Activated naive CD4-positive, alpha-beta T cell treated with anti-CD3 and anti-CD28 coated beads, Interleukin-2, amount 10 ng/mL, durations not matched to agents 7 days and 5 days (primary cell): Measurements from ENCODE around the gene LRRC75B.

Source experiments
- CTCF ChIA-PET: fragments of 350-600 bp; sonication (Branson Sonifier 250); formaldehyde crosslinking; loops from one replicate; lab custom pipeline; 2021; ENCODE audit warnings: antibody characterized with exemption; lab: Charles Lee
- DNase-seq: peaks from one replicate; pipeline ENCODE4 v3.0.0-alpha.2; 2020
- H3K27ac Mint-ChIP-seq: one replicate; pipeline ENCODE4 v1.8.0; 2021; ENCODE audit warnings: mild to moderate bottlenecking, moderate library complexity, mixed read lengths
- H3K27me3 Mint-ChIP-seq: one replicate; pipeline ENCODE4 v1.8.0; 2021; ENCODE audit warnings: mild to moderate bottlenecking, mixed read lengths
- H3K36me3 Mint-ChIP-seq: one replicate; pipeline ENCODE4 v1.8.0; 2021; ENCODE audit warnings: mixed read lengths
- H3K4me1 Mint-ChIP-seq: one replicate; pipeline ENCODE4 v1.8.0; 2021; ENCODE audit warnings: mixed read lengths
- H3K4me3 Mint-ChIP-seq: one replicate; pipeline ENCODE4 v1.8.0; 2021; ENCODE audit warnings: mild to moderate bottlenecking, moderate library complexity, mixed read lengths
- H3K9me3 Mint-ChIP-seq: one replicate; pipeline ENCODE4 v1.8.0; 2021; ENCODE audit warnings: mixed read lengths

LRRC75B gene

GRCh38 chr22:24584871-24585411, 7.9 kb downstream of the LRRC75B start:
- H3K4me3 Mint-ChIP-seq: no peak overlapping the region

DNA sequence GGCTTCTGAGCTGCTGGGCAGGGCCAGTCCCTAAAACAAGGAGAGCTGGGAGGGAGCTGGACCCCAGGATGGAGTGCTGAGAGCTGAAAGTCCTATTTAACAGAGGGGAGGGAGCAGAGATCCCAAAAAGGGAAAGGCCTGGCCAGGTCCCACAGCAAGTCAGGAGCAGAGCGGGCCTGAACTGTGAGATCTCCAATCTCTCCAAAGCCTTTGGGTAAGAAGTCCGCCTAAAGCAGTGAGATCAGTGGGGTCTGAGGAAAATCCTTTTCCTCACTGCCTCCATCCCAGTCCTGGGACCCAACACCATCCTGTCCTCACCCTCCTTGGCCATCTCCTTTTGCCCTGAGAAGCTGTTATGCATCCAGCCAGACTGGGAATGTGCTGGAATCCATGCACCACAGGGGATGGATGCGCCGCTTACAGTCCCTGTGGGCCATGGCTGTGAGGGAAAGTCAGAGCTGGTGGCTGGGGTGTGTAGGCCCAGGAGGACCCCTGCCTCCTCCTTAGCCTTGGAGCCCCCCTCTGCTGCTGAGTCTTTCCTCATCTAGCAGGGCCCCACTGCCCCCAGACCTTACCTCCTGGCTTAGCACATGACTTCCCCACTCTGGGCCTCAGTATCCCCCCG, 8.6 kb downstream of the LRRC75B start:
- Mint-ChIP-seq H3K4me1 (peaks cover 2% of the 10 kb centered on the region), H3K36me3 (no peaks in the 10 kb centered on the region), H3K27me3 (no peaks in the 10 kb centered on the region), H3K9me3 (no peaks in the 10 kb centered on the region), H3K4me3 (no peak overlapping the region), H3K27ac (peak overlapping the region; percentile 11)
- DNase-seq: no peak
- CTCF ChIA-PET: interaction anchor here (0.9 kb wide), 1 partner anchor 266 kb away, joined by 3 read pairs; no protein-coding TSS in a partner anchor

More at GRCh38 chr22:24584871-24585411, 7.9 kb downstream of the LRRC75B start:
- Mint-ChIP-seq H3K4me1 (peaks cover 2% of the 10 kb centered on the region), H3K27ac (no peak overlapping the region), H3K27me3 (no peaks in the 10 kb centered on the region), H3K9me3 (no peaks in the 10 kb centered on the region), H3K36me3 (no peaks in the 10 kb centered on the region)
- DNase-seq: no peak
- CTCF ChIA-PET: no interaction called here

GRCh38 chr22:24583221-24584165, 9.4 kb downstream of the LRRC75B start:
- H3K27ac Mint-ChIP-seq: peak overlapping the region; percentile 11
- CTCF ChIA-PET: interaction anchor here (0.9 kb wide), 1 partner anchor 267 kb away, joined by 3 read pairs; no protein-coding TSS in a partner anchor
- DNase-seq: no peak
- no peaks in the 10 kb centered on the region for H3K27me3 Mint-ChIP-seq
- peaks cover 2% of the 10 kb centered on the region for H3K4me1 Mint-ChIP-seq
- peaks cover 2% of the 10 kb centered on the region for H3K36me3 Mint-ChIP-seq
- no peaks in the 10 kb centered on the region for H3K9me3 Mint-ChIP-seq
- no peak overlapping the region for H3K4me3 Mint-ChIP-seq

GRCh38 chr22:24582056-24582814, 10.6 kb downstream of the LRRC75B start:
- Mint-ChIP-seq H3K9me3 (no peaks in the 10 kb centered on the region), H3K27ac (no peak overlapping the region), H3K4me1 (peaks cover 2% of the 10 kb centered on the region), H3K4me3 (no peak overlapping the region), H3K36me3 (peaks cover 2% of the 10 kb centered on the region), H3K27me3 (no peaks in the 10 kb centered on the region)
- CTCF ChIA-PET: no interaction called here
- DNase-seq: no peak

DNA sequence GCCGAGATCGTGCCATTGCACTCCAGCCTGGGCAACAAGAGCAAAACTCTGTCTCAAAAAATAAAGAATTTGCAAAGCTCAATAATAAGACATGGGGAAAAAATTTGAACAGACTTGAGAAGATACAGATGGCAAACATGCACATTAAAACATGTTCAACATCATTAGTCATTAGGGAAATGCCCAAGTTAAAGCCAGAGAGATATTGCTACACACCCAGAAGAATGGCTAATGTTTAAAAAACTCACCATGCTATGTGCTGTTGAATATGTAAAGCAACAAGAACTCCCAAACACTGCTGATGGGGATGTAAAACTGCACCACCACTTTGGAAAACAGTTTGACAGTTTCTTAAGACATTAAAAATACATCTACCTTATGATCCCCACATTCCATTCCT, 12.6 kb downstream of the LRRC75B start:
- H3K9me3 Mint-ChIP-seq: no peaks in the 10 kb centered on the region
- H3K4me3 Mint-ChIP-seq: no peak overlapping the region
- H3K36me3 Mint-ChIP-seq: peaks cover 8% of the 10 kb centered on the region
- H3K27ac Mint-ChIP-seq: no peak overlapping the region
- DNase-seq: no peak
- H3K4me1 Mint-ChIP-seq: peaks cover 2% of the 10 kb centered on the region
- no peaks in the 10 kb centered on the region for H3K27me3 Mint-ChIP-seq
- CTCF ChIA-PET: no interaction called here

GRCh38 chr22:24579258-24579601, 13.6 kb downstream of the LRRC75B start:
- Mint-ChIP-seq H3K36me3 (peaks cover 16% of the 10 kb centered on the region), H3K27ac (no peak overlapping the region), H3K4me3 (no peak overlapping the region), H3K4me1 (no peaks in the 10 kb centered on the region), H3K9me3 (no peaks in the 10 kb centered on the region), H3K27me3 (no peaks in the 10 kb centered on the region)
- CTCF ChIA-PET: no interaction called here
- DNase-seq: no peak

DNA sequence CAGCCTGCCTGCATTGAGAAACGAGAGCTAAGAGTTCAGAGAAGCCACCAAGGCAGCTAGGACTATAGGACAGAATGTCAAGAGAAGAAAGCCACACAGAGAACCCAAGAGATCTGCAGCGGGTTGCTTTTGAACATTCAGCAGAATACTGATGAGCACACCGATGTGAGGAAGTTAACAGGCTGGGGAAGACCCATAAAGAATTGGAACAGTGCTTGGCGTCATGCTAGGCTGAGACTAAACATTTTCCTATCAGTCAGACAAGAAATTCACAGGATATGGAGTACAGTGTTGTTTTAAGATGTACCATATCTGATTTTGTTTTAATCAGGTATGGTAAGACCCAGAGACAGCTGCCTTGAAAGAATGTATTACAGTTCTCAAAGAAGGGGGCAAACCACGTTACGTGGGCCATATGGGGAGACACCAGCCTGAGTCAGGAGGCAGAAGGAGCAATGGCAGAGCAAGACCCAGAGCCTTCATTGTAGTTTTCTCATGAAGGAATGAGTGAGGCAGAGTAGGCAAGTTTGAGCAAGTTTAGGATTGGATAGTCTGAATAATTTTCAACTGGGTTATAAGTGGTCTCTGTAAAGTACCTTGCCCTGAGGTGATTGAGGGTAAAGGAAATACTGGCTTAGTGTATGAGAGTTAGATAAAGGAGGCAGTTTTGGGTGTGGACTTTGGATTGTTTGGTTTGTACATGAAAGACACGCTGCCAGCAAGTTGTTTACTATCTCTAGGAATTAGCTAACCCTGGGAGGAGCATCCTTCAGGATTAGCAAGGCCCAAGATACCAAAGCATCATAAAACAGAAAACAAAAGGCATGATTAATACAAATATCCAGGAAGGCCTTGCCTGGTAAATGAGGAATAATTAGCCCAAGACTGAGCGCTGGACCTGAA, 14.3 kb downstream of the LRRC75B start:
- CTCF ChIA-PET: no interaction called here
- H3K36me3 Mint-ChIP-seq: peaks cover 16% of the 10 kb centered on the region
- H3K27ac Mint-ChIP-seq: no peak overlapping the region
- no peaks in the 10 kb centered on the region for H3K9me3 Mint-ChIP-seq
- H3K4me3 Mint-ChIP-seq: no peak overlapping the region
- no peak for DNase-seq
- no peaks in the 10 kb centered on the region for H3K4me1 Mint-ChIP-seq
- no peaks in the 10 kb centered on the region for H3K27me3 Mint-ChIP-seq

DNA sequence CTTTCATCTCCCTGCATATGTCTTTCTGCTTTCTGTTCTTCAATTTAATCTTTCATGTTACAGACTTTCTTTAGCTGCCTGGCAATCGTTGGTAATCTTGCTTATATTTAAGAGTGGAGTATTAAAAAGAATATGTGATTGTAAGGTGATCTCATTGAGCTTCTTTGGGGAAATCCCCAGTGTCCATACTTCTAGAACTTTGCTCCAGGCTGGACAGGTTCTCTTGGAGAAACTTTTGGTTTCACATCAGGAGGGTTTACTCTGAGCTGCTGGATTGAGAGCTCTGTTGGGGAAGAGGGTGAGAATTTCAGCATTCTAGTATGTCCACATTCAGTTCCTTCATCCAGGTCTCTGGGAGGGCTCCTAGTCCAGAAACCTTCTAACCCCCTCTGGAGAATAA, 16.1 kb downstream of the LRRC75B start:
- Mint-ChIP-seq H3K4me1 (no peaks in the 10 kb centered on the region), H3K4me3 (no peak overlapping the region), H3K36me3 (peaks cover 27% of the 10 kb centered on the region), H3K9me3 (no peaks in the 10 kb centered on the region), H3K27me3 (no peaks in the 10 kb centered on the region), H3K27ac (no peak overlapping the region)
- DNase-seq: no peak
- CTCF ChIA-PET: interaction anchor here (0.7 kb wide), 1 partner anchor 58 kb away, joined by 3 read pairs; no protein-coding TSS in a partner anchor

GRCh38 chr22:24571266-24571665, 21.6 kb downstream of the LRRC75B start:
- Mint-ChIP-seq H3K27me3 (no peaks in the 10 kb centered on the region), H3K27ac (no peak overlapping the region), H3K9me3 (no peaks in the 10 kb centered on the region), H3K4me3 (no peak overlapping the region), H3K4me1 (no peaks in the 10 kb centered on the region), H3K36me3 (peaks cover 39% of the 10 kb centered on the region)
- no peak for DNase-seq
- CTCF ChIA-PET: no interaction called here

GRCh38 chr22:24567668-24568067, 25.2 kb downstream of the LRRC75B start:
- H3K4me3 Mint-ChIP-seq: no peak overlapping the region
- no peak overlapping the region for H3K27ac Mint-ChIP-seq
- H3K27me3 Mint-ChIP-seq: no peaks in the 10 kb centered on the region
- H3K9me3 Mint-ChIP-seq: no peaks in the 10 kb centered on the region
- peaks cover 13% of the 10 kb centered on the region for H3K4me1 Mint-ChIP-seq
- no peak for DNase-seq
- peaks cover 29% of the 10 kb centered on the region for H3K36me3 Mint-ChIP-seq
- CTCF ChIA-PET: no interaction called here

GRCh38 chr22:24566899-24567511, 25.9 kb downstream of the LRRC75B start:
- Mint-ChIP-seq H3K27me3 (no peaks in the 10 kb centered on the region), H3K9me3 (no peaks in the 10 kb centered on the region), H3K36me3 (peaks cover 27% of the 10 kb centered on the region), H3K4me1 (peaks cover 14% of the 10 kb centered on the region), H3K27ac (no peak overlapping the region), H3K4me3 (no peak overlapping the region)
- no peak for DNase-seq
- CTCF ChIA-PET: no interaction called here

DNA sequence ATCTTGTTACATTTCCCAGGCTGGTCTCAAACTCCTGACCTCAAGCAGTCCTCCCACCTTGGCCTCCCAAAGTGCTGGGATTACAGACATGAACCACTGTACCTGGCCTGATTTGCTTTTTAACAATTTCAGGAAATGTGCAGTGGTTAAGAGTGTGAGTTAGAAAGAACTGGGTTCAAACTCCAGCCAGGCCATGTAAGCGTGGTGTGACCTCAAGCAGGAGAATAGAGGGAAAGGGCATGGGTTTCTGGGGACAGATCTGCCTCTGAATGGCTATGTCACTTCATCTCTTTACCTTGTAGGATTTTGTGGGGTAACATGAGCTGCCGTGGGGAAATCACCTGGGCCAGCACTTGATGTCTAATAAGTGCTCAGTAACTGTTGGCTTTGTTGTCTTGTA, 27.8 kb downstream of the LRRC75B start:
- Mint-ChIP-seq H3K27me3 (no peaks in the 10 kb centered on the region), H3K27ac (peak overlapping the region; percentile 60), H3K4me3 (no peak overlapping the region), H3K36me3 (peaks cover 23% of the 10 kb centered on the region), H3K4me1 (peaks cover 19% of the 10 kb centered on the region), H3K9me3 (no peaks in the 10 kb centered on the region)
- CTCF ChIA-PET: no interaction called here
- no peak for DNase-seq
